Middle frontal gyrus (tissue), 1 donor: ENCODE measurements around the gene STARD7.
"Not testable (repeated sequence)": the region's sequence is repeated elsewhere in the genome, so short reads cannot be mapped to it uniquely, and the experiment has no call there.

Source experiments
- DNase-seq: peaks from one replicate; pipeline ENCODE4 v3.0.0-alpha.2; 2015; ENCODE audit warnings: low spot score; ENCODE audit errors: extremely low spot score

The STARD7 gene

GRCh38 chr2:96164459-96165184 is 44.0 kb downstream of the STARD7 start:
- no peak for DNase-seq

GRCh38 chr2:96163768-96164429 is 44.7 kb downstream of the STARD7 start:
- no peak for DNase-seq

GRCh38 chr2:96163415-96163767 is 45.2 kb downstream of the STARD7 start:
- no peak for DNase-seq

DNA sequence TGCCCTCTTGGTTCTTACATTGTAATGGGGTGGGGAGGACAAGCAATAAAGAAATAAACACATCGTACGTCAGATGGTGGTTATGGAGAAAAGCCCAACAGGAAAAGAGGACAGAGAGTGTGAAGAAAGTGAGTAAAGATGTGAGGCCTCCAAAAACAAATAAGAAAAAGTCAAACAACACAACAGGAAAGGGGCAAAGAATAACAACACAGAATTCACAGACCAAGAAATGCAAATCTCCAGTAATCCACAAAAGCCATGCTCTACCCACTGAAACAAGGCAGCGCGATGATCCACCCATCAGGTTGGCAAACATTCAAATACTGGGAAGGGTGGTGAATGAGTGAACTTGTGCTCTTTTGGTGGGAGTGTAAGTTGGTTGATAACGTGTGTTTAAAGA is 46.7 kb downstream of the STARD7 start:
- DNase-seq, result no peak

DNA sequence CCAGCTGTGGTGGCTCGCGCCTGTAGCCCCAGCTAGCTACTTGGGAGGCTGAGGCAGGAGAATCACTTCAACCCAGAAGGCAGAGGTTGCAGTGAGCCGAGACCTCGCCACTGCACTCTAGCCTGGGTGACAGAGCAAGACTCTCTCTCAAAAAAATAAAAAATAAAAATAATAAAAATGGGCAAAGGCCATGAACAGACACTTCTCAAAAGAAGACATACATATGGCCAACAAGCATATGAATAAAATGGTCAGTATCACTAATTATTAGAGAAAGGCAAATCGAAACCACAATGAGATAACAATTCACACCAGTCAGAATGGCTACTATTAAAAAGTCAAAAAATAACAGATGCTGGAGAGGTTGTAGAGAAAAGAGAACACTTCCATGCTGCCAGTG is 48.3 kb downstream of the STARD7 start:
- not testable (repeated sequence) for DNase-seq

DNA sequence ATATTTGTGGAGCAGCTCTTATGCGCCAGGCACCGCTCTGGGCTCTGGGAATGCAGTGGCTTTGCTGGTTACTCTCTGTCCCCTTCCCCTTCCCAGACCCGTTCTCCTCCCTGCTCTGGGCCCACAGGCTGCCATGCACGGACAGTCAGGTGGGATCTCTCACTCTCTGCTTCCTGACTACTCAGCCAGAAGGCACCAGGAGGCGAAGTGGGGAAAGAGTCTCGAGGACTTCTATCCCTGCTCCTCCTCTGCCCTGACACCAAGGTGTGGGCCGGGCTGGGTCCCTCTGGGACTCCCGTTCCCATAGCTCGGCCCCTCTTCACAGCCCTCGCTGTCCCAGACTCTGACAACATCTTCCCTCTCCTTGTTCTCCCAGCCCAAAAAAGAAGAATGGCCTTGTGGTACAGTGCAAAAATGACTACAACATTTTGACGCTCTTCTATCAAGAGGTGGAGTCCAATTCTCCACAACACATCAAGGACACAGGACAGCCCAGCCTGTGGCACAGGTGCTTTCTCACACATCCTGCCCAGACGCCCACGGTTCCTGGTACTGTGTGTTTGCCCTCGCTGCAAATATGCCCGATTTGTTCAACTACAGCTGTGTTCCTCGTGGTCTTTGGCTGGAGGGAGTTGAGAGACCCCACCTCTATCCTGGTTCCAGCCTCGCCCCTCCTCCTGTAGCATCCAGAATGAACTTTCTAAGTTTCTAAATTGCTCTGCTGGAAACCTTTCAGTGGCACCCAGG is 49.4 kb downstream of the STARD7 start:
- DNase-seq, result no peak

DNA sequence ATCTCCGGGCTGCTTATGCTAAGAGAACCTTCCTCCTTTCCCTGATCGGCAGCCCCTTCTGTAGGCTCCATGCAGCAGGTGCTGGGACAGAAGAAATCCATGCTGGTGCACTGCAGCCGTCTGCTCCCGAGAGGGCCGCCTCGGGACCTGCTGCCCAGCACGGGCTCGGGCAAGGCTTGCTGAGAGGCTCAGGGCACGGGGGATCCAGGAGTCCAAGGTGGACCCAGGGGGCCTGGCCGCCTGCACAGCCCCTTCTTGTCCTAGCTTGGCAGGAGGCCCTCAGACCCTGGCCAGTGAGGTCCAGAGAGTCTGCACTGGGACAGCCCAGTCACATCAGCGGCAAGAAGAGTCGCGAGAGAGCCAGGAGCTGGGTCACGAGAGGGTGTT is 50.1 kb downstream of the STARD7 start:
- no peak for DNase-seq

- DNase-seq, result no peak
Measured at GRCh38 chr2:96157649-96158553, 50.7 kb downstream of the STARD7 start.

- no peak for DNase-seq
Measured at GRCh38 chr2:96156926-96157648, 51.5 kb downstream of the STARD7 start.

GRCh38 chr2:96156011-96156820 is 52.4 kb downstream of the STARD7 start:
- DNase-seq, result no peak

DNA sequence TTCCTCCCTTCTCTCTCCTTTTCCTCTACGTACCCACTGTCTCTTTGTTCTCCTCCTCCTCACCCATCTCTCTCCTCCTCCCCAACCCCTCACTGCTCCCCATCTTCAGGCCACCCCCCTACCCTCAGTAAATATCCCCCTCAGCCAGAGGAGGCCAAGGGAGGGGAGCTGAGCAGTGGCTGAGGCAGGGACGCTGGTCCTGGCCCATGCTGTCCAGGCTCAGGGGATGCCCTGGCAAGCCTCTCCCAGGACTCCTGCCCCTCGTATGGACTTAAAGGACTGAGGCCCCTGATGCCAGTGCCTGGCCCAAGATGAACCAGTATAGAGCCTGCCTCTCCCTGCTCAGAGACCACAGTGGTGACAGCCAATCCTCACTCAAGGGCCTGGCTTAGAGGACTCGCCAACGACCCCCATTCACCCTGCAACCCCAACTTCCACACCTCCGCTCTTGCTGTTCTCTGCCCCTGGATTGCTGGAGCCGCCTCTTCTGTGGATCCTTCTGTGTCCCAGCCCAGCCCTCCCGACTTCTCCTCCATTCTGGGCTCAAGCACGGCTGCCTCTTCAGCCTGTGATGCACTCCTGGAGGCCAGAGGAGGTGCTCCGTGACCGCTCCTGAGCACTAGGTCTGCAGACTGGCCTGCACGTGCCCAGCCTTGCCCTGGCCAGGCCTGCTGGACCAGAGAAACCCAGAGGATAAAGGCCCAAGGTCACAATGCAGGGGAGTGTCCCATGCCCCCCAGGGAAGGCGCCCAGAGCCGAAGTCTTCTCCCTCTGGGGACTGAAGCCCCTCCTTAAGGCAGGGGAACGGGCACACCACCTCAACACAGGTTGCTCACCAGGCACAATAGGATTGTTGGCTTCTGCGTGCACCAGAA is 53.9 kb downstream of the STARD7 start:
- no peak for DNase-seq

GRCh38 chr2:96153991-96154431 is 54.6 kb downstream of the STARD7 start:
- no peak for DNase-seq

DNA sequence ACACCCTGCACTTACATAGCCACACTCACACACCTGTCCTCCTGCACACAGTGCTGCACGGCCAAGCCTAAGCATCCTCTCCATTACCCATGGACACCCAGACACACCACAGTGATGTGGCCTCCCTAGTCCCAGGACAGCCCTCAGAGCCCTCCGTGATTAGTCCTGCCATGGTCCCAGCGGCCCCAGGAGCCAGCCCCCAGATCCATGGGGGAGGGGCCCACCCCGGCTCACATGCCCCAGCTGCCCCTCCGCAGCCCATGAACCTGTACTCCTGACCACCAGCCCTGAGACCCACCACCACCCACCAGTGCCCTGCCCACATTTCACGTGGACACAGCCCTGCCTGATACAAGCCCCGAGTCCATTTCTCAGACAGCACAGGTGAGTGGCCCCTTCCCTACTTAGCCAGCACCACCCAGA is 55.3 kb downstream of the STARD7 start:
- no peak for DNase-seq

GRCh38 chr2:96152304-96153161 is 56.1 kb downstream of the STARD7 start:
- no peak for DNase-seq

DNA sequence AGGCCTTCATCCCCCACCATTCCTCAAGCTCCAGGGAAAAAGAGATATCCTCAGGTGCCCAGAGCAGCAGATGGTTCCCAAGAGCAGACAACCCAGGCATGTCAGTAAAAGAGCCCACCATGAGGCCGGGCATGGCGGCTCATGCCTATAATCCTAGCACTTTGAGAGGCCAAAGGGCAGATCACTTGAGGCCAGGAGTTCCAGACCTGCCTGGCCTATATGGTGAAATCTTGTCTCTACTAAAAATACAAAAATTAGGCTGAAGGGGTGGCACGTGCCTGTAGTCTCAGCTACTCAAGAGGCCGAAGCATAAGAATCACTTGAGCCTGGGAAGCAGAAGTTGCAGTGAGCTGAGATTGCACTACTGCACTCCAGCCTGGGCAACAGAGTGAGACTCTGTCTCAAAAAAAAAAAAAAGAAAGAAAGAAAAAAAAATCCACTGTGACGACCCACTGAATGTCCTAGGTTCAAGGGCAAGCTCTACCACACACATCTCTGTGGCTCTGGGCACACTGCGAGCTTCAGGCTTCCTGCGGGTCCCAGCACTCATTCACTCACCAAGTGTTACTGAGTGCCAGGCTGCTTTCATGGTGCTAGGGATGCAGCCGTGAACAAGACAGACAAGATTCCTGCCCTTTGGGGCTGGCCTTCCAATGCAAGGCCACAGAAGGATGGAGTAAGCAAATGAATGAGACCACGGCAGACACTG is 56.9 kb downstream of the STARD7 start:
- DNase-seq, result no peak

DNA sequence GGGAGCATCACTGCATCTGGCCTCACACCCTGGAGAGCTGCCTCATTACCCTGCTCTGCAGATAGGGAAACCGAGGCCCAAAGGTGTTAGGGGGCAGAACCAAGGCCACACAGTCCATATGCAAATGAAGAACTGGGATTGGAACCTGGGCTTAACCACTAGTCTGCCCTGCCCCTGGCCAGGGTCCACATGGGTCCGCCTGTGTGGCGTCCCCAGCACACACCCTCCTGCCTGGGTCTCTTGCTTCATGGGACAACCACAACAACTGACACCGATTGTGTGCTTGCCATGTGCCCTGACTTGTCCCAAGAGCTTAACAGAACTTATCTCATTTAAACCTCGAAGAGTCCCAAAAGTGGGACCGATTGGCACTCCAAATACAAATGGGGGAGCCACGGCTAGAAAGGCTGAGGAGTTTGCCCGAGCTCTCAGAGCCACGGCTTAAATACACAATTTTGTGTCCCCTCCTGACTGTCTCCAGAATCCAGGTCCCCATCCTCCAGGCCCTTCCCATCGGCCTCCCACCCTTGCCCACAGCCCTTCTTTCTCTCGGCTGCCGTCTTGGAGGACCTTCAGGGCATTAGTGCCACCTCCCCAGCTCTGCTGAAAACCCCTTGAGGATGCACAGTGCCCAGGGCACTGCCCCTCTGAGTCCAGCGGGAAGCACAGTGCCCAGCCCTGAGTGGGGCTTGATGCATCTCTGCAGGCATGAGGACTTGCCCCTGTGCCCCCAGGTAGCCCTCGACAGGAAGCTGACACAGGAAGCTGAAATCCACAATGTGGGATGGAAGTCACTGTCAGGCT is 57.6 kb downstream of the STARD7 start:
- no peak for DNase-seq
